ENCODE results near the gene ANO1.

ANO1 gene

DNA sequence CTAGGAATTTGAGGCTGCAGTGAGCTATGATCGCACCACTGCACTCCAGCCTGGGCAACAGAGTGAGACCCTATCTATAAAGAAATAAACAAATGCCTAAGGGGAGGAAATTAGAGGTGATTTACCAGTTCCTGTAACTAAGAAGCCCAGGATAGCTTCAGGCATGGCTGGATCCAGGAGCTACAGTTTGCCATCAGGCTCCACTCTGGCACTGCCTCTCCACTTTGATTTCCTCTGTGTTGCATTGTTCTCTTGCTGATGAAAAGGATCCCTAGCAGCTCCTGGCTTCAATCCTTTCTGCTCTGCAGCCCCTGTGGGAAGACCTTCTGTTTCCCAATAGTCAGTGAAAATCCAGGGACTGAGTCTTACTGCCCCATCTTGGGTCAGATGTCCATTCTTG, 104.9 kb downstream of the ANO1 start:
- no peak overlapping the region for H3K14ac ChIP-seq (ENCODE audit: low read length in 2 of 2)
- no peak overlapping the region for H3K4ac ChIP-seq (ENCODE audit: low read depth in 1 of 2, low read length in 2 of 2)
- H2AK5ac ChIP-seq (ENCODE audit: low read length, severe bottlenecking): no peak overlapping the region
- no peaks in the 10 kb centered on the region for H3K9me3 ChIP-seq (ENCODE audit: control insufficient read depth, low read length)
- no peak for DNase-seq
- no peaks in the 10 kb centered on the region for H3K79me1 ChIP-seq (replicated peaks; ENCODE audit: low read length, poor library complexity, severe bottlenecking)
- no peak overlapping the region for H3K4me3 ChIP-seq (ENCODE audit: insufficient read depth in 1 of 2, low read depth in 1 of 2, low read length in 2 of 2)
- no peak overlapping the region for H2BK12ac ChIP-seq (ENCODE audit: low read length in 2 of 2)
- H2AFZ ChIP-seq (ENCODE audit: low read depth, low read length): no peak overlapping the region
- no peak overlapping the region for H3K27ac ChIP-seq (ENCODE audit: low read length, poor library complexity, severe bottlenecking)
- H3K18ac ChIP-seq (ENCODE audit: low read depth in 1 of 2, low read length in 2 of 2): no peak overlapping the region
- no peak overlapping the region for H3K23ac ChIP-seq (ENCODE audit: low read length in 2 of 2)
- H2BK15ac ChIP-seq (ENCODE audit: low read depth, poor library complexity, severe bottlenecking): no peak overlapping the region
- H4K8ac ChIP-seq (ENCODE audit: low read length): no peak overlapping the region
- no peak overlapping the region for H3K9ac ChIP-seq (ENCODE audit: low read length)
- H2BK120ac ChIP-seq (ENCODE audit: low read depth, low read length): no peak overlapping the region
- peaks cover 58 to 91% of the 10 kb centered on the region in 2 experiments for H3K27me3 ChIP-seq (ENCODE audit: control insufficient read depth in 1 of 2, insufficient read depth in 1 of 2, low read length in 2 of 2)
- no peak overlapping the region for H2BK5ac ChIP-seq (ENCODE audit: low read depth, low read length, poor library complexity, severe bottlenecking)
- no peaks in the 10 kb centered on the region for H3K4me1 ChIP-seq (ENCODE audit: control insufficient read depth, insufficient read depth, low read depth, low read length)
- H3K4me2 ChIP-seq (ENCODE audit: low read length, poor library complexity, severe bottlenecking): no peak overlapping the region
- H3K36me3 ChIP-seq (ENCODE audit: control insufficient read depth in 1 of 2, insufficient read depth in 2 of 2, low read depth in 1 of 2, low read length in 2 of 2): no peaks in the 10 kb centered on the region
- no CpG with 5 or more reads among the region's 1 CpG for WGBS
- no peak overlapping the region for H4K91ac ChIP-seq (ENCODE audit: low read length)

DNA sequence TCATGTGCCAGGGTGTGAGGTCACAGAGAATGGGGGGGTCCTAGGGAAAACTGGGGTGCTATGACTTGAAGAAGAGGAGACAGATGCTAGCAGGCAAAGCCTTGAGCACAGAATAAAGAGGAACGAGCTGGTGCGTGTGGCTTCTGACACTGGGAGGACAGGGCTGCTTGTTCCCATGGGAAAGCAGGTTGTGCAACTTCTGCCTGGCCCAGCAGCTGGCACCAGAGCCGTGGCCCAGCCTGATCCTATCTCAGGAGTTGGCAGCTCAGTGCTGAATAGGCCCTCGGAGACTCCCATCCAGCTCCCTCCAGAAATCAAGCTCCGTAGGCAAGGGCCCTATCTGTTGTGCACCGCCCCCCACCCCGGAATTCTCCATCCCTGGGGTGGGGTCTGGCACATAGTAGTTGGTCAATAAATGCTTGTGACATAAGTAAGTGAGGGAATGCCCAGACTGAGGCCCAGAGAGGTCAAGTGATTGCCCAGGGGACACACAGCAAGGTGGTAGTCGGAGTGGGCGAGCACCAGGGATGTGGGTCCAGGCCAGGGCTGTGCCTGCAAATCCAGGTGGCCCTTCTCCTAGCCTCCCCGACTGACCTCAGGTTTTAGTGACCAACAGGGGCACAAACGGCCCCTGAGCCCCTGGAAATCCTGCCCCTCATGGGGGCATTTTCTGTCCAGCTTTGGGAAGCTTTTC, 105.5 kb downstream of the ANO1 start:
- no peak for DNase-seq

DNA sequence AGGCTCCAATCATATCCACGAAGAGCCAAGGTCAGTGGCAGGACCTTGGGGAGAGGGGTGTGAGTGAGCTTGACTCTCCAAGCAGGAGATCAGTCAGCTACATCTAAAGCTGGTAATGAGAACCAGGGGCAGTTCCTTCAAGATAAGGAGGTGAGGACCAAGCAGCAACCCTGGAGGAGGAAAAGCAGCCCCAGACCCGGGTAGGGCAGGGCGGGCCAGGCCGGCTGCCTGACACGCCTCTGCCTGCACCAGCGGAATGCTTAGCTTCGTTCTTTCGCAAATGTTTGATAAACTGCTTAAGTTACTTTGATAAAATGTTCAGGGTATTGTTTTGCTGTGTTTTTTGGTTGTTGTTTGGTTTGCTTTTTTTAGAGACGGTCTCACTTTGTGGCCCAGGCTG, 106.3 kb downstream of the ANO1 start:
- Histone ChIP-seq H3K4me2 (ENCODE audit: low read length, poor library complexity, severe bottlenecking) (no peak overlapping the region), H3K4ac (ENCODE audit: low read depth in 1 of 2, low read length in 2 of 2) (no peak overlapping the region), H3K9me3 (ENCODE audit: control insufficient read depth, low read length) (no peaks in the 10 kb centered on the region), H3K36me3 (ENCODE audit: control insufficient read depth in 1 of 2, insufficient read depth in 2 of 2, low read depth in 1 of 2, low read length in 2 of 2) (no peaks in the 10 kb centered on the region), H3K23ac (ENCODE audit: low read length in 2 of 2) (no peak overlapping the region), H3K14ac (ENCODE audit: low read length in 2 of 2) (no peak overlapping the region), H2BK15ac (ENCODE audit: low read depth, poor library complexity, severe bottlenecking) (no peak overlapping the region), H3K4me3 (ENCODE audit: insufficient read depth in 1 of 2, low read depth in 1 of 2, low read length in 2 of 2) (no peak overlapping the region), H2BK5ac (ENCODE audit: low read depth, low read length, poor library complexity, severe bottlenecking) (no peak overlapping the region), H2BK120ac (ENCODE audit: low read depth, low read length) (no peak overlapping the region), H2AK5ac (ENCODE audit: low read length, severe bottlenecking) (no peak overlapping the region), H3K27me3 (ENCODE audit: control insufficient read depth in 1 of 2, insufficient read depth in 1 of 2, low read length in 2 of 2) (peaks cover 63 to 86% of the 10 kb centered on the region in 2 experiments), H3K18ac (ENCODE audit: low read depth in 1 of 2, low read length in 2 of 2) (no peak overlapping the region), H3K79me1 (replicated peaks; ENCODE audit: low read length, poor library complexity, severe bottlenecking) (no peaks in the 10 kb centered on the region), H3K9ac (ENCODE audit: low read length) (no peak overlapping the region), H4K91ac (ENCODE audit: low read length) (no peak overlapping the region), H3K4me1 (ENCODE audit: control insufficient read depth, insufficient read depth, low read depth, low read length) (no peaks in the 10 kb centered on the region), H2BK12ac (ENCODE audit: low read length in 2 of 2) (no peak overlapping the region), H3K27ac (ENCODE audit: low read length, poor library complexity, severe bottlenecking) (no peak overlapping the region), H2AFZ (ENCODE audit: low read depth, low read length) (no peak overlapping the region), H4K8ac (ENCODE audit: low read length) (no peak overlapping the region)
- 81% methylated on average over 9 of the region's 9 CpGs for WGBS
- no peak for DNase-seq

More for the DNA sequence above, 105.5 kb downstream of the ANO1 start:
- Histone ChIP-seq H4K91ac (ENCODE audit: low read length) (no peak overlapping the region), H2BK120ac (ENCODE audit: low read depth, low read length) (no peak overlapping the region), H2AK5ac (ENCODE audit: low read length, severe bottlenecking) (no peak overlapping the region), H2BK15ac (ENCODE audit: low read depth, poor library complexity, severe bottlenecking) (no peak overlapping the region), H3K36me3 (ENCODE audit: control insufficient read depth in 1 of 2, insufficient read depth in 2 of 2, low read depth in 1 of 2, low read length in 2 of 2) (no peaks in the 10 kb centered on the region), H3K79me1 (replicated peaks; ENCODE audit: low read length, poor library complexity, severe bottlenecking) (no peaks in the 10 kb centered on the region), H2AFZ (ENCODE audit: low read depth, low read length) (no peak overlapping the region), H3K4me1 (ENCODE audit: control insufficient read depth, insufficient read depth, low read depth, low read length) (no peaks in the 10 kb centered on the region), H3K18ac (ENCODE audit: low read depth in 1 of 2, low read length in 2 of 2) (no peak overlapping the region), H3K9ac (ENCODE audit: low read length) (no peak overlapping the region), H4K8ac (ENCODE audit: low read length) (no peak overlapping the region), H3K23ac (ENCODE audit: low read length in 2 of 2) (no peak overlapping the region), H3K27me3 (ENCODE audit: control insufficient read depth in 1 of 2, insufficient read depth in 1 of 2, low read length in 2 of 2) (peaks cover 64 to 93% of the 10 kb centered on the region in 2 experiments), H3K4ac (ENCODE audit: low read depth in 1 of 2, low read length in 2 of 2) (no peak overlapping the region), H3K4me2 (ENCODE audit: low read length, poor library complexity, severe bottlenecking) (no peak overlapping the region), H3K9me3 (ENCODE audit: control insufficient read depth, low read length) (no peaks in the 10 kb centered on the region), H2BK12ac (ENCODE audit: low read length in 2 of 2) (no peak overlapping the region), H3K4me3 (ENCODE audit: insufficient read depth in 1 of 2, low read depth in 1 of 2, low read length in 2 of 2) (peak overlapping the region in 1 of 2 experiments; percentile 1), H3K14ac (ENCODE audit: low read length in 2 of 2) (no peak overlapping the region), H2BK5ac (ENCODE audit: low read depth, low read length, poor library complexity, severe bottlenecking) (no peak overlapping the region), H3K27ac (ENCODE audit: low read length, poor library complexity, severe bottlenecking) (no peak overlapping the region)
- 84% methylated on average over 11 of the region's 11 CpGs for WGBS

DNA sequence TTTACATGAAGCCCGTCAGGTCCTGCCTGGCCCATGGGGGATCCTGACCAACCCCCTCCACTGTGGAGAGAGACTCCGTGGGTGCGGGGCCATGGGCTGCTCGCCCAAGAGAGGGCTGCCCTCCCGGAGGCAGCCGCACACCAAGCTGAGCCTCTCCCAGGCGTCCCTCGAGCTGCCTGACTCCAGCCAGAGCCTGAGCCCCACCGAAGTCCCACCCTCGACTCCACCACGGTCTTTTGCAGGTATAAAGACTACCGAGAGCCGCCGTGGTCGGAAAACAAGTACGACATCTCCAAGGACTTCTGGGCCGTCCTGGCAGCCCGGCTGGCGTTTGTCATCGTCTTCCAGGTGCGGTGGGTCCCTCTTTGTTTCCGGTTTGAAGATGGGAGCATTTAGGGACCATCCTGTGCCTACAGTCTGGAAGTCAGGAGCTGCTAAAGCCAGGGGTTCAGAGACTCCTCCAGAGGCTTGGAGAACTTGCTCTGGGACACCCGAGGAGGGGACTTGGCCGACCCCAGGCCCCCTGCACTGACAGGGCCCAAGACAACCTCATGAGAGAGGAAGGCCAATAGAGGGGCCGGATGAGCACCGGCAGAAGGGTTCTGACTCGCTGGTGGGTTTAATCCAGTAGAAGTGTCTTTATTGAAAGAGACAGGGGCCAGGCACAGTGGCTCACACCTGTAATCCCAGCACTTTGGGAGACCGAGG, 107.4 kb downstream of the ANO1 start:
- Histone ChIP-seq H3K27me3 (ENCODE audit: control insufficient read depth in 1 of 2, insufficient read depth in 1 of 2, low read length in 2 of 2) (peaks cover 56 to 75% of the 10 kb centered on the region in 2 experiments), H3K36me3 (ENCODE audit: control insufficient read depth in 1 of 2, insufficient read depth in 2 of 2, low read depth in 1 of 2, low read length in 2 of 2) (no peaks in the 10 kb centered on the region), H3K27ac (ENCODE audit: low read length, poor library complexity, severe bottlenecking) (no peak overlapping the region), H2AK5ac (ENCODE audit: low read length, severe bottlenecking) (no peak overlapping the region), H3K23ac (ENCODE audit: low read length in 2 of 2) (no peak overlapping the region), H3K18ac (ENCODE audit: low read depth in 1 of 2, low read length in 2 of 2) (no peak overlapping the region), H2BK5ac (ENCODE audit: low read depth, low read length, poor library complexity, severe bottlenecking) (no peak overlapping the region), H2BK15ac (ENCODE audit: low read depth, poor library complexity, severe bottlenecking) (no peak overlapping the region), H3K4me1 (ENCODE audit: control insufficient read depth, insufficient read depth, low read depth, low read length) (no peaks in the 10 kb centered on the region), H3K9me3 (ENCODE audit: control insufficient read depth, low read length) (no peaks in the 10 kb centered on the region), H2BK120ac (ENCODE audit: low read depth, low read length) (no peak overlapping the region), H3K79me1 (replicated peaks; ENCODE audit: low read length, poor library complexity, severe bottlenecking) (no peaks in the 10 kb centered on the region), H4K8ac (ENCODE audit: low read length) (no peak overlapping the region), H2AFZ (ENCODE audit: low read depth, low read length) (no peak overlapping the region), H2BK12ac (ENCODE audit: low read length in 2 of 2) (no peak overlapping the region), H3K4ac (ENCODE audit: low read depth in 1 of 2, low read length in 2 of 2) (no peak overlapping the region), H3K14ac (ENCODE audit: low read length in 2 of 2) (no peak overlapping the region), H3K4me3 (ENCODE audit: insufficient read depth in 1 of 2, low read depth in 1 of 2, low read length in 2 of 2) (no peak overlapping the region), H4K91ac (ENCODE audit: low read length) (no peak overlapping the region), H3K4me2 (ENCODE audit: low read length, poor library complexity, severe bottlenecking) (no peak overlapping the region), H3K9ac (ENCODE audit: low read length) (no peak overlapping the region)
- DNase-seq: no peak
- 90% methylated on average over 27 of the region's 28 CpGs for WGBS

Measured in mesenchymal stem cell (in vitro differentiated cells and primary cell).